Activated T-cell treated with anti-CD3 and anti-CD28 coated beads, Interleukin-2, amount 50 U/mL, for 1 hour (primary cell): ENCODE results near the gene CDC20B.

ENCODE experiments used
- DNase-seq: peaks from one replicate; pipeline ENCODE4 v3.0.0-alpha.2; 2020

The CDC20B gene, protein sequence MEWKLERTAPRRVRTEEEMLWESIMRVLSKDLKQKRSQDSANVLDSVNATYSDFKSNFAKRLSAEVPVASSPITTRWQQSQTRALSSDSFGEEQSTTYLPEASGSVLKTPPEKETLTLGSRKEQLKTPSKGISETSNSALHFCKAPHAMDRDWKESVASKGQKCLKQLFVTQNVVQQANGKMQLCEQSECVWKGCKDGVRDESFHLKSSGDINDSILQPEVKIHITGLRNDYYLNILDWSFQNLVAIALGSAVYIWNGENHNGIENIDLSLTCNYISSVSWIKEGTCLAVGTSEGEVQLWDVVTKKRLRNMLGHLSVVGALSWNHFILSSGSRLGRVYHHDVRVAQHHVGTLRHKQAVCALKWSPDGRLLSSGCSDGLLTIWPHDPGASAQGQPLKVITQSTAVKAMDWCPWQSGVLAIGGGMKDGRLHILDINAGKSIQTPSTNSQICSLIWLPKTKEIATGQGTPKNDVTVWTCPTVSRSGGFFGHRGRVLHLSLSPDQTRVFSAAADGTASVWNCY

GRCh38 chr5:55172937-55173686 lies at the start of gene CDC20B:
TSS of gene CDC20B (minus strand) at chr5:55173177. CDS start at chr5:55173000, 177 bp downstream.
- DNase-seq = peak; percentile 77

- DNase-seq = no peak
Observed at GRCh38 chr5:55222092-55222984, 49.4 kb upstream of the CDC20B start.

- no peak for DNase-seq
Observed at GRCh38 chr5:55220433-55221185, 47.6 kb upstream of the CDC20B start.

DNA sequence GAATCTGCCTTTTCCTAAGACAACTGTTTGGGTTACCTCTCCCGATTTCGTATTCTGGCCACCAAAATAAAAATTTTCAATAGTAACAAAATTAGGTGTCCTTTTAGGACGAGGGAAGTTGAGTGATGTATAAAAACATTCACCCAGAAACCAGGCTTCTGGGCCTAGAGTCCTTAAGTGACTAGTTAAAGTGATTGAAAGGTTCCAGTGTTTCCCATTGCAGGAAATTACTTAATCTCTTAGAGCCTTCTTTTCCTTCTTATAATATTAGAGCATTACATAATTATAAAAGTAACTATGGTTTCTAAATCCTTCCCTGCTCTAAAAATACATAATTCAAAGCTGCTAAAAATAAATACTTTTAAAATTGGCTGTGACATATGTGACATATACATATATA lies 46.8 kb upstream of the CDC20B start:
- no peak for DNase-seq

DNA sequence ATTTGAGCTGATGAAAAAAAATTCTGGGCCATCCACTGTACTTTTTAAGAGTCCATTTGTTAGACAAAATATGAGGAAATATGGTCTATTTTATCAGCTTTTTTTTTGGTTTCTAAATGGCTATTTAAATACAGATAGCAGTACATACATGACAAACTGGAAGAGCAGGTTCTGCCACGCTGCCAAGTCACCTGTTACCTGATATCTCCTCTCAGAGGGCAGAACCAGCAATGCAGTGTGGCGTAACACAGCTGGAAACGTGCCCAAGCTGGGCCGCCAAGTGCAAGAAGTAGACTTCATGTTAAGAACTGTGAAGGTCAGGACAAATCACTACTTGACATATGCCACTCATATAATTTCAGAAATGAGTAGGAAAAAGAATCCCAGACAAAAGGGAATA lies 46.0 kb upstream of the CDC20B start:
- no peak for DNase-seq

- no peak for DNase-seq
Observed at GRCh38 chr5:55211184-55211874, 38.4 kb upstream of the CDC20B start.

DNA sequence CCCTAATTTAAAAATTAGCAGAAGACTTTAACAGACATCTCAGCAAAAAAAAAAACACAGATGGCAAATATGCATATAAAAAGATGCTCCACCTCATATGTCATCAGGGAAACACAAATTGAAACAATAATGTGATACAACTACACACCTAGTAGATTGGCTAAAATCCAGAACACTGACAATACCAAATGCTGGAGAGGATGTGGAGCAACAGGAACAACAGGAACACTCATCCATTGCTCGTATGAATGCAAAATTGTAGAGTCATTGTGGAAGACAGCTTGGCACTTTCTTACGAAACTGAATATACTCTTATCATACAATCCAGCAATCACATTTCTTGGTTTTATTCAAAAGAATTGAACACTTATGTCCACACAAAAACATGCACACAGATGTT lies 32.0 kb upstream of the CDC20B start:
- DNase-seq = no peak

DNA sequence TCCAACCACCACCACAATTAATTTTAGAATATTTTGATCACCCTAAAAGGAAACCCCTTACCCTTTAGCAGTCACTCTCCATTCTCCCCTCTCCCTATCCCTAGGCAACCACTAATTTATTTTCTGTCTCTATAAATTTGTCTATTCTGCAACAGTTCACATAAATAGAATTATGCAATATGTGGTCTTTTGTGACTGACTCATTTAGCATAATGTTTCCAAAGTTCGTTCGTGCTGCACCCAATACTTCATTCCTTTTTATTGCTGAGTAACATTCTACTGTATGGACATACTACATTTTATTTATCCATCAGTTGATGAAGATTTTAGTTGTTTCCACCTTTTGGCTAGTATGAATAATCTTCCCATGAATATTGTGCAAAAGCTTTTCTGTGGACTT lies 18.2 kb upstream of the CDC20B start:
- no peak for DNase-seq

DNA sequence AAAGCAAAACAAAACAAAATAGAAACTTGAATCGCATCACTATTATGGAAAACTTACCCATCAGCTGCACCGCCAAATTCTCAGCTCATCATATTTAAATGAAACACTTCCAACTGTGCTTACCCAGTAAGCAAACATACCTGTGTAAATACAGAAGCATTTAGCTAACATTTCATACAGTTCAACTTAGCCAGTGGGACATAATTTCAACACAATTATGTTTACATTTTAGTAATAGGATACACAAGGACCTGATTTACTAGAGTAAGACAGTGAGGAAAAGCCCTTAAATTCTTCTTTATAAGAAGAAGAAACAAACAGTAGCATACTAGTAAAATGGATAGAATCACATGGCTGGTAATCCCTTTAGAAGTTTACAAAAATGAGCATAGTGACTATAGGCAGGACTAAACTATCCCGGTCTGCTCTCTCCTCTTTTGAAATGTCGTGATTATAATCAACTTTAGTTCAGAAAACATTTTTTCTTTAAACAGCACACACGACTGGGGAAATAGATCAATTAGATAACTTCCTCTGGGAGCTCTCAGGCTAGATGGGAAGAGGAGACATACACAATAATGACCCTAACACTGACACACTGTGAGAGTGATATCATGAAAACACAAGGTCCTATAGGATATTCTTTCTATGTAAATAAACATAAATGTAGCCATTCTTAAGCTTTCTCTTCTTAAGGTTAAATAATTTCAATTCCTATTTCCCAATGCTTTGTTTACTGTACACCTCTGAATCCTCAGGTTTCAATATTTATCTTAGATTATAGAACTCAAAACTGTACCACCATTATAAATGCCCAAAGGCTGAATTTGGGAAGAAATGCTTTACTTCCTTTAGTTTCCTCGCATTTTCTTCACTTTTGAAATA lies 15.9 kb upstream of the CDC20B start:
- DNase-seq = no peak

DNA sequence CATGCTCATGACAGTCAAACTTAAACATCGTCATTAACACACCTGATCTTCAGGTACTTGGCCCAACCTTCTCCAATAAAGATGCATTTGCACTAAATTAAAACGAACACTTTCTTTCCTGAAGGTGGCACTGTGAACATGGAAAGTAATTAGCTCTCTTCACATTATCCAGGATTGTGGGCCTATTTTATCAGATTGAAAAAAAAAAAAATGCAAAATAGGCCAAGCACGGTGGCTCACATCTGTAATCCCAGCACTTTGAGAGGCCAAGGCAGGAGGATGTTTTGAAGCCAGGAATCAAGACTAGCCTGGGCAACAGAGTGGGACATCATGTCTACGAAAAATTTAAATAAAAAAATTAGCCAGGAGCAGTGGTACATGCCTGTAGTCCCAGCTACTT lies 14.4 kb upstream of the CDC20B start:
- DNase-seq = no peak

DNA sequence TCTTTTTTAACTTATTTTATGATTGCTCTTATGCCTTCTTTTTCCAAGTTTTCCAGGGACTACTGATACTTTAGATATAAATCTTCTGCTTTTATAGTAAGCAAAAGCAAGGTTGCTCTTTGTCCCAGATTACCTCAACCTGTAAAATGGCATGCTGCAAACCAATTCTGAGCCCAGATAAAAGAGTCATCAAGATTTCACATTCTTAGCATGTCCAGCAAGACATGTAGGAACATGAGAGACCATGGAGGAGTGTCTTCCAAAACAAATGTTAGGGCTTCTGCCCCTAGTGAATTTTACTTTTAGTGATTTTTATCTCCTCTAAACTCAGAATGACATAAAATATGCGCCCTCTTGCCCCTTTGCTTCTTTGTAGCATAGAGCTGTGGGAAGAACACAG lies 7.0 kb upstream of the CDC20B start:
- no peak for DNase-seq

DNA sequence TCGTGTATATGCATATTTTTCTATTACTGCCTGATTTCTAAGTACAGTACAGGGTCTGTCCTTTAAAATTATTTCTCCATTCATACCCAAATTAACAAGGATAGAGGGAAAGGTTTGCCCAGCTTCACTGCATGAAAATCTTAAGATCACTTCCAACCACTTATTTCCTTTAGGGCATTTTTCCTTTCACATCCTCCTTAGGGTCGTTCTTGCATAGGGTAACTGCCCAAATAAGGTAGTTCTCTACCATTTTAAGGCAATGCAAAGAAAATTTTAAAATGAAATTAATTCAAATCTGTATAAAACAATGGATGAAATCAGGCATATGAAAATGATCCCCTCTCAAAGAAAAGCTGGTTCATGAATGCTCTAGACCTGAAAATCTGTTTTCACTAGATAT lies 4.1 kb upstream of the CDC20B start:
- DNase-seq = no peak

- peak; percentile 36 for DNase-seq
Observed at GRCh38 chr5:55176176-55176818, 3.3 kb upstream of the CDC20B start.

DNA sequence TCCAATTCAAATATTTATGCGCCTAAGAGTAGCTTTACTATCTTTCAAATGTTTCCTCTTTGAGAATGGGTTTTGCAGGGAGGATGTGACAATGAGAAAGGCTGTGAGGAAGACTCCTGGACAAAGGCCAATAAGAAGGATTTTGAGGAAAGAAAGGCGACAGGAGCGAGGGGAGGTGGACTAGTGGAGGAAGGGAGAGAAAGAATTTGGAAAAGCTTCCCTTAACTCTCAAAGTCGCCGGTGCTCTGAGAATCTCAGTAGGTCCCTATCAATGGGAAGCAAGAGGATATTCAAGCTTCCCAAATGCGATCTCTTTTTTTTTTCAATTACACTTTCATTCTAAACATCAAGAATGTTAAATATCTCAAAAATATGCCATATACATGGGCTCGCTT lies 2.8 kb upstream of the CDC20B start:
- DNase-seq = no peak

DNA sequence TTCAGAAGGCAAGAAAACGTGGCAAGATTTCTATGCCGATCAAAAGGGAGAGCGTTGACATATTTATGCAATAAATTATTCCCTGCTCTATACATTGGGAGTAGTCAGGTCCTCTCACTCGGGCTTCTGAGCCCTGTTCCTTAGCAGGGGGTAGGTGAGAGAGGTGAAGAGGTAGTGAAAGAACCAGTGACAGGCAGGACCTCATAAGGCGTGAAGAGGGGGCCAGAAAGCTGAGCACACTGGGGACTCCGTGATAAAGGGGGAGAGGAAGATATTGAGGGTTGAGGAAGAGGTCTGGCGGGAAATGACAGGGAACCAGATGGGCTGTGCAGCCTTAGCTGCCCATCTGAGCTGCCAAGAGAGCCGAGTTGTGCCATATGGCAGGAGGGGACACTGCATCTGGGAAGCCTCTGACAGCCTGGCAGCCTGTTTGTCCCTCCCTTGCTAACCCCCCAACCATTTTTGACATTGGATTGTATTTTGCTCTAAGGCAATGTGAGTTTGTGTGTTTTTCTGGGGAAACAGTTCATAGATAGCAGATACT lies 782 bp upstream of the CDC20B start:
- peak; percentile 28 for DNase-seq

DNA sequence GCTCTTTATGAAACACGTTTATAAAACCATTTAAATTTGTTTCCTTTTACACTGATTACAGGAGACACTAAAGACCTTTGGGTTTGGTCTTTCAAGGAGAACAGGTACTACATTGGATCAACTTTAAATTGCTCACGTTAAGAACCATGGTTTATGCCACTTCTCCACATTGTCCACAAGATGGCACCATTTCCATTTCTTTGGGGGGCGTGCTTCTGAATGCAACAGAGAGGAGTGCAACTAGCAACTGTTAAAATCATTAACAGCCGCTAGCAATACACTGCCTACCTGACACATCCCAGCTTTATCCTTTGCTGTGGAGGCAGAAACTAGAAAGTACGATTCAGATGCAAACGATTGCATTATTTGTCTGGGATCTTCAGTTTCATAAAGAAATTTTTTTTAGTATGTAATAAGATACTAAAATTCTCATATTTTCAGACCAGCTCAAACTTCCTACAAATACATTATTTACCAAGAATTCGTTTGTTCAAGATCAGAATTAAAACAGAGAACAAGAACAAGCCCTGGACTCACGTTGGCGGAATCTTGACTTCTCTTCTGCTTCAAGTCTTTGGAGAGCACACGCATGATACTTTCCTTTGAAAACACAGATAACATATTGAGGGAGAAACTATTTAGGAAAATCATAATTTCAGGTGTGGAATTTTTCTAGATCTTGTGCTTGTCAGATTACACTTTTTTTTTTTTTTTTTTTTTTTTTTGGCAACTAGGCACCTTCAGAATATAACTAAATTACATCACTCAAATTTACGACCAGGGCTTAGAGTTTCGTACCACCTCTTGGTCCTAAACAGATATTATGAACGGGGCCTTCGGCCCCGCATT lies 702 bp downstream of the CDC20B start:
- DNase-seq = peak; percentile 27

DNA sequence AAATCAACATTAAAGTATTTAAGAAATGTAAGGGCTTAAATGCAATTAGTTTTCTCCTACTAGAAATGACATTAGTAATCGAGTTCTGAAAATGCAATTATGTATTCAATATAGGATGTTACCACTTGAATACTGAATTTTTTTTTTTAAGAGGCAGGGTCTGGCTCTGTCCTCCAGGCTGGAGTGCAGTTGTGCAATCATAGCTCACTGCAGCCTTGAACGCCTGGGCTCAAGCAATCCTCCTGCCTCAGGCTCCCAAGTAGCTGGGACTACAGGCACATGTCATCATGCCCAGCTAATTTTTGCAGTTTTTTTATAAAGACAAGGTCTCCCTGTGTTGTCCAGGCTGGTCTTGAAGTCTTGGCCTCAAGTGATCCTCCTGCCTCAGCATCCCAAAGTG lies 1.5 kb downstream of the CDC20B start:
- no peak for DNase-seq

GRCh38 chr5:55162666-55163065 lies 10.3 kb downstream of the CDC20B start:
- no peak for DNase-seq
